GOT3 (cell line): ENCODE data around the gene HTT-AS.
"Not testable (repeated sequence)": the region's sequence is repeated elsewhere in the genome, so short reads cannot be mapped to it uniquely, and the experiment has no call there.

Experiments used
- DNase-seq: peaks from one replicate; lab custom pipeline; 2025; ENCODE audit warnings: mixed read lengths; lab: John Stamatoyannopoulos, UW

HTT-AS gene

DNA sequence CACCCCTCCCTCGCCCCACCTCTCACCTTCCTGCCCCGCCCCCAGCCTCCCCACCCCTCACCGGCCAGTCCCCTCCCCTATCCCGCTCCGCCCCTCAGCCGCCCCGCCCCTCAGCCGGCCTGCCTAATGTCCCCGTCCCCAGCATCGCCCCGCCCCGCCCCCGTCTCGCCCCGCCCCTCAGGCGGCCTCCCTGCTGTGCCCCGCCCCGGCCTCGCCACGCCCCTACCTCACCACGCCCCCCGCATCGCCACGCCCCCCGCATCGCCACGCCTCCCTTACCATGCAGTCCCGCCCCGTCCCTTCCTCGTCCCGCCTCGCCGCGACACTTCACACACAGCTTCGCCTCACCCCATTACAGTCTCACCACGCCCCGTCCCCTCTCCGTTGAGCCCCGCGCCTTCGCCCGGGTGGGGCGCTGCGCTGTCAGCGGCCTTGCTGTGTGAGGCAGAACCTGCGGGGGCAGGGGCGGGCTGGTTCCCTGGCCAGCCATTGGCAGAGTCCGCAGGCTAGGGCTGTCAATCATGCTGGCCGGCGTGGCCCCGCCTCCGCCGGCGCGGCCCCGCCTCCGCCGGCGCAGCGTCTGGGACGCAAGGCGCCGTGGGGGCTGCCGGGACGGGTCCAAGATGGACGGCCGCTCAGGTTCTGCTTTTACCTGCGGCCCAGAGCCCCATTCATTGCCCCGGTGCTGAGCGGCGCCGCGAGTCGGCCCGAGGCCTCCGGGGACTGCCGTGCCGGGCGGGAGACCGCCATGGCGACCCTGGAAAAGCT is at the start of gene HTT-AS, which contains the start of gene HTT:
TSS of gene HTT-AS (minus strand) at position 461 of the 768 bp plus-strand sequence.
TSS of gene HTT (plus strand) at position 604 of the 768 bp plus-strand sequence. CDS start at position 749, 145 bp downstream.
- DNase-seq = peak; percentile 97

DNA sequence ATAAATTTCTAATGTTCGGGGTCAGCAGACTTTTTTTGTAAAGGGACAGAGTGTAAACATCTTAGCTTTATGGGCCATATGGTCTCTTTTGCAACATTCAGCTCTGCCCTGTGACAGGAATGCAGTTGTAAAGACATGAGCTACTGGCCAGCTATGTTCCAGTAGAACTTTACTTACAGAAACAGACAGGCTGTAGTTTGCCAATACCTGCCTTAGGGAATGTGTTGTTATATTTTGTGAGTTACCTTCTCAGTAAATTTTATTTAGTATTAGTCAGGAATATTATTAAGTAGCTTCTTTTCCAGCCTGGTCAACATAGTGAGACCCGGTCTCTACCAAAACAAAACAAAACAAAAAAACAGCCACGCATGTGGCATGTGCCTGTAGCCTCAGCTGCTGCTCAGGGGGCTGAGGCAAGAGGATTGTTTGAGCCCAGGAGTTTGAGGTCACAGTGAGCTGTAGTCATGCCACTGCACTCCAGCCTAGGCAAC is 48.9 kb upstream of the HTT-AS start:
- DNase-seq = no peak

DNA sequence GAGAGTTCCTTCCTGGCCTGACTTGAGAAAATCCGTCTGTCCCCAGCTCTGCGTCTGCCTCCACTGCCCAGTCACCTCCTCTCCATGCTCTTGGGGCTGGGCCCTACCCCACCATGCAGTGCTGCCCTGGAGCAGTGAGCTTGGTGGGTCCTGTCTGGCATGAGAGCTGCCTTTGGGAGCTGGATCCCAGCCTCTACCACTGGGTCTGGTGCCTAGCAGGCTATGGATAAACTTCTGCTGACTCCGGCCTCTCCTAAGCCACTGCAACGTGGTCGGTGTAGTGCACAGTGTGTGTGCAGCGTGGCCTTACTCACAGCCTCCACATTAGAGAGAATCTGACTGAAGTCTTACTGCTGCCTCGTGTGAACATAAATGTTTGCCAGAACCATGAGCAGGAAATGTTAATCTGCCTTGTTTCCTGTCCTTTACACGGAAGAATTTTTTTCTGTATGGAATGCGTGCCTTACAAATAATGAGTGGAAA is 47.8 kb upstream of the HTT-AS start:
- no peak for DNase-seq

DNA sequence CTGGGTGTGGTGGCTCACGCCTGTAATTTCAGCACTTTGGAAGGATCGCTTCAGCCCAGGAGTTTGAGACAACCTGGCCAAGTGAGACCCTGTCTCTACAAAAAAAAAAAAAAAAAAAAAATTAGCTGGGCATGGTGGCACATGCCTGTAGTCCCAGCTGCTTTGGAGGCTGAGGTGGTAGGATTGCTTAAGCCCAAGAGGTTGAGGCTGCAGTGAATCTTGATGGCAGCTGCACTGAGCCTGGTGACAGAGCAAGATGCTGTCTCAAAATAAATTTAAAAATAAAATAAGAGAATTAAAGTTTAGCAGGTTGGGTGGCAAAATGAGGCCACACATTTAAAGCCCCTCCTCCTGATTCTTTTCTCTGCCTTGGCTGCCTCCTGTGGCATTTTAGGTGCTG is 47.3 kb upstream of the HTT-AS start:
- no peak for DNase-seq

DNA sequence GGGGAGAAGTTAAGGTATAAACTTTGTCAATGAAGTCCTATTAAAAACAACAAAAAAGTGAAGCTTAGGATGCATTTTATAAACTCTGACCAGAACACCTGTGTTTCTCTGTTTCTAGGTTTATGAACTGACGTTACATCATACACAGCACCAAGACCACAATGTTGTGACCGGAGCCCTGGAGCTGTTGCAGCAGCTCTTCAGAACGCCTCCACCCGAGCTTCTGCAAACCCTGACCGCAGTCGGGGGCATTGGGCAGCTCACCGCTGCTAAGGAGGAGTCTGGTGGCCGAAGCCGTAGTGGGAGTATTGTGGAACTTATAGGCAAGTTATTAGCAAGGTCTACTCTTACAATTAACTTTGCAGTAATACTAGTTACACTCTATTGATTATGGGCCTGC is 46.8 kb upstream of the HTT-AS start:
- DNase-seq = no peak

DNA sequence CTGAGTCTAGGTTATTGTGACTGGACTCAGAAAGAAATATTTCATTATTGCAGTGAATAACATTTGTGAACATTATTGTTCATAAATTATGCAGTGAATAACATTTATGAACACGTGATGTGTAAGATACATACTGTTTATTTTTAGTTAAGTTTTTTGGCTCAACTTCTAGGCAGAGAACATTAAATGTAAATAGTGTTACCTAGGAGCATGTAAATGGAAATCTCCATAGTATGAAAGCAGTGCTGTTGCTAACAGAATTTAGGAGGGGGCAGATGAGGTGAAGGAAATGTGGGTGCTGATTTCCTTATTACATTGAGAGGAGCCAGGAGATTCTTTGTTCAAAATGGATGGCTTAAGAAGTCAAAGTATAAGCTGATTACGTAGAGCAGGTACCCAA is 45.1 kb upstream of the HTT-AS start:
- no peak for DNase-seq

DNA sequence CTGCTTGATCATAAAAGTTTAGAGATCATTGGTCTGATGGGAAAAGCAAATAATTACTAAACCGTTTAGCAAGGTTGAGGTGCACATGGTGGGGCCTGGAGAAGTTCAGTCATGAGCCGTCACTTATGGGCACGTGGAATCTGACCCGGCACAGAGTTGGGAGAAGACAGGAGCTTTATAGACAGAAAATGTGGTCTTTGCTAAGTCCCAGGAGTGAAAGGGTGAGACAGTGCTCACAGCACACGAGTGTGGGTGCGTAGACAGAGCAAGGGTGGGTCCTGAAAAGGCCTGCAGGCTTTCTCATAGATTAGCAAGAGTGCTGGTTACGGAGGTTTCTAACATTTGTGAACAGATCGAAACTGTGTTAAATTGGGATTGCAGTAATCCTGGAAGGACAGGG is 44.0 kb upstream of the HTT-AS start:
- no peak for DNase-seq

DNA sequence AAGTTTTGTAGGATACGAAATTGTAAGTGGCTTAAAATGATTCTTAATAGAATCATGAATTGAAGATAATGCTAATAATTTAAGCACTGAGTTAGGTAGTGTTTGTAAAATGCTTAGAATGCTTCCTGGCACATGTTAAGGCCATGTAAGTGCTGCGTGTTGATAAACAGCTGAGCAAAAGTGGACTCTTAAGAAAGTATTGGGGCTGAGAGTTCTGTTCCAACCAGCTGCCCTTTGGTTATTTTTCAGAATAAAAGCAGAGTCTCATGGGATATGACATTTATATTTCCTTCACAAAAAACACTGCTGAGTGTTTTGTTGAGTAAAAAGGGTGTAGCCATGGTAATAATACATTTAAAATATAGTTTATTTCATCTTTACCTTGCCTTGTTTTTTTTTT is 42.6 kb upstream of the HTT-AS start:
- DNase-seq = no peak

DNA sequence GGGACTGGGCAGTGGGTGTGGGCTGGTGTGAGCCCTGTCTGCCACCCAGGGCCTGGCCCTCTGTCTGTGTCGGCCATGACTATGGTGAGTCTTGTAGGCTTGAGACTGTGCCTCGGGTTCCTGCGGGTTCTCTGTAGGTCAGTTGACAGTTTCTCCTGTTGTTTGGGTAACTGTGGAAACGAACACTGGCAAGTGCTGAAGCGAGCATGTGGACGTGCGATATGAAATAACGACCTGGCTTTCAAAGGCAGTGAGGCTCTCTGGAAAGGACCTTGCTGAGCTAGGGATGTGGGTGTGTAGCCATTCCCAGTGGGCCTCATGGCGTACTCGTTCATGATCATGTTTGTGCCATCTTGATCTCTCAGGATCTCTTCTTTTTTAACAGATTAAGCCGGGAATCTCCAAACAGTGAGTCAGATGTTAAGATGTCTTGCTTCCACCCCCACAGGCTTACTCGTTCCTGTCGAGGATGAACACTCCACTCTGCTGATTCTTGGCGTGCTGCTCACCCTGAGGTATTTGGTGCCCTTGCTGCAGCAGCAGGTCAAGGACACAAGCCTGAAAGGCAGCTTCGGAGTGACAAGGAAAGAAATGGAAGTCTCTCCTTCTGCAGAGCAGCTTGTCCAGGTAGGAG is 41.4 kb upstream of the HTT-AS start:
- no peak for DNase-seq

DNA sequence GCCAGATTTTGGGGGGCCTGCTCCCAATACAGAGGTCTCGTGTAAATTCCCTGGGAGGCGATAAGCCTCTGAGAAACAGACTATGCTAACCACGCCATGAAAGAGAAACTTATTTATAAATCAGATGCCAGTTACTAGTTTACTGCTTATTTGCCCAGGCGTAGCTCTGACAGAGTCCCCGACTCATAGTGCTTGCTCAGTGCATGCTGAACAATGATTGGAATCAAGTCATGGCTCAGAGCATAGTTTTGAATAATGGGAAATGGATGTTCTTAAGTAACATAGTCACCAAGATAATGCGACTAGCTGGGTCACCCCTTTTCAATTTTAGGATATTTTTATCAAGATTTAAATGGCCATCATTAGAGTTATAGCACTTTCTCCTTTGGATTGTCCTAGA is 40.0 kb upstream of the HTT-AS start:
- DNase-seq = no peak

DNA sequence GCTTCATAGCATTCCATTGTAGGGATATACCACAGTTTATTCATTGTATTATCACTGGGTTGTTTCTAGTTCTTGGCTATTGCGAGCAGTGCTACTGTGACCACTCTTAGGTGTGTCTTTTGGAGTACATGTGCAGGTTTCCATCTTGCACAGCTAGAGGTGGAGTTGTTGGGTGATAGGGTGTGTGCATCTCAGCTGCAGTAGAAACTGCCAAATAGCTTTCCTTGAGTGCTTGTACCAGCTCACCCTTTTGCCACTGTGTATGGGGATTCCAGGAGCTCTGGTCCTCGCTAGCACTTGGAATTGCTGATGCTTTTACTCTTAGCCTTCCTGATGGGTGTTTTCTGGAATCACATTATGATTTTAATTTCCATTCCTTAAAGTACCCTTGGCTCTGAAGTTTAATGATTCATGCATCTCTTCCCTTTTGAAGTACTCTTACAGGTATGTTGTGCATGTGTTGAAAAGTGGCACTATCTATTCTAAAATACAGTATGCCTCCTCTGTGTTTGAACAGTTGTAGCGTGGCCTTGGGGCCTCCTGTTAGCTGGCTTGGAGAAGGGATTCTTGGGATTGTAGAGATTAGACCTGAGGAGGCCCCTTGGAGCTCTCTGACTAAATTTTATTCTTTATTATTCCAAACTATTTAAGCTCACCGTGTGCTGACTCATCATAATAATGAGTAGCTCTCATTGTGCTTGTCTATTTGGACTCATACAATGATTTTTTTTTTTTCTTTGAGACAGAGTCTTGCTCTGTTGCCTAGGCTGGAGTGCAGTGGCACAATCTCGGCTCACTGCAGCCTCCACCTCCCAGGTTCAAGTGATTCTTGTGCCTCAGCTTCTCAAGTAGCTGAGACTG is 38.5 kb upstream of the HTT-AS start:
- no peak for DNase-seq

DNA sequence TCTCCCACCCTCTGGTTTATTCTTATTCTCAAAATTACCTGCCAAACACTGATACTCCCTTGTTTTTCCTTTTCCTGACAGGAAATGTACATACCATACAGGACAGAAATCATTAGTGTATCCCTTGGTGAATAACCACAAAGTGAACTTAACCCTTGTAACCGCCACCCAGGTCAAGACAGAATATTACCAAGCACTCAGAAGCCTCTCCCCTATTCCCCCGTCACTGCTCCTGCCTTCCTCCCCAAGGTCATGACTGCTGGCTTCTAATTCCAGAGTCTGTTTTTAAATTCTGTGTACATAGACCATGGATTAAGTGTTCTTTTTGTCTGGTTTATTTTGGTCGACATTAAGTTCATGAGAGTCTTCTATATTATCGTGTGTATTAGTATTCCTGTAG is 37.9 kb upstream of the HTT-AS start:
- no peak for DNase-seq

DNA sequence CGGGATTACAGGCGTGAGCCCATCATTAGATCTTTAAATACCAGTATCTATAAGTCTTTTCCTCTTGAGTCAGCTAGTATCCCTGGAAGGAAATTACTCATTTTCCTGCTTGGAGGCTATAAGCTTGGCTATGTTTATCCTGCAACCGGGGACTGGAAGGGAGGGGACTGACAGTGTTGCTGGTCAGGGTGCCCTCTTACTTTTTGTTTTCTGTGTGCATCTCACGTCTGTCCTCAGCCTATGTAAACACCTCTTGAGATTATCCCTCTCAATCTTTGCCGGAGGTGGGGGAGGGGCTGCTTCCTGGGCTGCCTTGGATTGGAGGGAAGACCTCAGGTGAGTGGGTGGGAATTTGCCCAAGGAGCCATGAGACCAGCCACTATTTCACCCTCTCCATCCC is 37.1 kb upstream of the HTT-AS start:
- no peak for DNase-seq

DNA sequence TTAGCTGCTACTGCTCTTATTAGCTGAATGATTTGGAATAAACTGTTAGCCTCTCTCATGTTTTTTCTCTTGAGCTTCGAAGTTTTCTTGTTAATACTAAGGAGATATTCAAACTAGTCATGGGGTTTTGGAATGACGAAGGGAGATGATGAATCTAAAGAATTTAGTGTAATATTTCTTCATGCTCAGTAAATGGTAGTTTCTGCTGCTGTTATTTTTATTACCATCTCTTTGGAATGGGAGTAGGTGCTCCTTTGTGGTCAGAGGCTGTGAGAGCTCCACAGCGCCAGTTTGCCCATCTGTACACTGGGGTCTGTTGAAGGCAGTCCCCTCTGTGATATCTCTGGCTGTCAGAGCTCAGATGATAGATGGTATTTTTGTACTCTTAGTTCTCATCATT is 33.9 kb upstream of the HTT-AS start:
- DNase-seq = no peak

DNA sequence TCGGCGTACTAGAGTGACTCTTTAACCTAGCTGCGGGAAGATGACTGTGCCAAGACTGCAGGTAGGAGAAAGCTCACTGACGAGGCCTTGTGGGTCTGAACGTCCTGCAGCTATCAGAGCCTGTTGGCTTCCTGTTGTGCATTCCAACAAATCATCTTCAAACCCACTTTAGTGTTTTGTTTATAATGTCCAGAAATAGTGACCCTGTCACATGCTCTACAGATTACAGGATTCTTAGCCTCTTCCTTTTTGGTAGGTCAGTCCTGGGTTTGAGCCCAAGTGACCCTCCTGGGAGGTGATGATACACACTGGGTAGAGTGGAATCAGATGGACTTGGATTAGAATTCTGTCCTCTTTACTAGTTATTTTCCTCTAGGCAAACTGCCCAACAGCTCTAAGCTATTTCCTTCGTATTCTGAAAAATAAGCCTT is 33.4 kb upstream of the HTT-AS start:
- no peak for DNase-seq

DNA sequence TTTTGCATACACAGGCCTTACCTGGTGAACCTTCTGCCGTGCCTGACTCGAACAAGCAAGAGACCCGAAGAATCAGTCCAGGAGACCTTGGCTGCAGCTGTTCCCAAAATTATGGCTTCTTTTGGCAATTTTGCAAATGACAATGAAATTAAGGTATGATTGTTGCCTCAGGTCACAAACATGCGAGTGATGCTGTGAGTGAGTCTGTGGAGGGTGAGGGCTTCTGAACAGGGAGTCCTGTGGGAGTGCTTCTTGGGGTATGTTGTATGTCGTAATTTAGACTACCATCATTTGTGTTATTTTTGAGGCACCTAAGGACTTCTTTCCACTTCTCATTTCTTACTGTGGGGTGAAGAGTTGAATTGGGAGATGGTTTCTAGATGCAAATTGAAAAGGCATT is 32.9 kb upstream of the HTT-AS start:
- no peak for DNase-seq

DNA sequence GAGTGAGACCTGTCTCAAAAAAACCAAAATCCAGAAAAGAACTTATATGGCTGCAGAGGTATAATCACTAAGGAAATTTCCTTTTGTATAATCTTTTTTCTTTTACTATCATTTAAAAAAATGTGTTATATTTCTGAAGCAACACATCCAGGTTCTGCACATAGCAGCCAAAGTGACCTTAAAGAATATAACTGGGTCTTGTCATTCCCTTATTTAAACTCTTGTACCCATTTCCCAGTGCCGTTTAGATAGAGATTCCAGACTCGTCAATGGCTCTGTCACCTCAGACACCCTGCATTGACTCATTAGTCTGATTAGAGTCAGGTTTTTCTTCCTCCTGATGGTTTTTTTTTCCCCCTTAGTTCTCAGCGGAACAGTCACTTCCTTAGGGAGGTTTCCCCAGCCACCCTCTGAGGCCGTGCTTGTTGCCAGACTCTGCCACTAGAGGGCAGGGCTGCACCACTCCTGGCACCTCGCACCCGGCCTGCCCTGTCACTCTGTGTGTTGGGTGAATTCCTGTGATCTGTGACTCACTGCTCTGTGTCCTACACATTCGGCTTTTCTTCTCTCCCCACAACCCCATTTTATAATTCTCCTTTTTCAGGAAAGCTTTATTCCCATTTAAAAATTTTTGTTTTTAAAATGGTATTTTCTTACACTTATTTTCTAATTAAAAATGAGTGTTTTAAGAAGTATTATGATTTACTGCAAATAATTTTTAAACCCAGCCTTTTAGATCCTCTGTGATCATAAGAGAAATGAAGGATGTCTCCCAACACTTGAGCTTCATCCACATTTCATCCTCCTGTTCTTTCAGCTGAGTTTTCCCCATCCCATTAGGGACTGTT is 32.2 kb upstream of the HTT-AS start:
- peak; percentile 65 for DNase-seq

DNA sequence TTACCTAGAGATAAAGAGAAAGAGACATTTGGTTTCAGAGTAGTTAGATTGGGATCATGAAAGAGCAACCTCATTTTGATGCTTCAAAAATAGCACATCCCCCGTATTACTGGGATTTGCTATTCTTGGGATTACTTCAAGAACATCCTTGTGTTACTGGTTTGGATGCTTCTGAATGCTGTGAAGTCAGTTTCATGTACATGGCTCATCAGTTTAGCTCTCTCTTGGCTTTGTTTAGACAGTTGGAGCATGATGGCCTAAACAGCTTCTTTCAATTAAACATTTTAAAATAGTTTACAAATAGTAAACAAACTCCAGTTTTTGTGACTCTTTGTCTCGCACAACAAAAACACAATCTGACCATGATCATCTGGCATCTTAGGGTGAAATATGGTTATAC is 24.0 kb upstream of the HTT-AS start:
- DNase-seq = no peak

DNA sequence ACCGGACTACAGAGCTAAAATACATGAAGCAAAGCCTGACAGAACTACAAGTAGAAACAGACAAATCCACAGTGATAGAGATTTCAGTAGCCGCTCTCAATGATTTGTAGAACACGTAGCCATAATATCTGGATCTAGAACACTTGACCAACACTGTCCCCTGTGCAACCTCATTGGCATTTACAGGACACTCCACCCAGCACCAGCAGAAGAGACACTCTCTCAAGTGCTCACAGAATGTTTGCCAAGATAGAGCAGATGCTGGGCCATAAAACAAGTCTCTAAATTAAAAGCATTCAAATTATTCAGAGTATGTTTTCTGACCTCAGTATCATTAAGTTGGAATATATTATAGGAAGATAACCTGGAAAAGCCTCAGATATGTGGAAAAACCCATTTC is 21.9 kb upstream of the HTT-AS start:
- no peak for DNase-seq

DNA sequence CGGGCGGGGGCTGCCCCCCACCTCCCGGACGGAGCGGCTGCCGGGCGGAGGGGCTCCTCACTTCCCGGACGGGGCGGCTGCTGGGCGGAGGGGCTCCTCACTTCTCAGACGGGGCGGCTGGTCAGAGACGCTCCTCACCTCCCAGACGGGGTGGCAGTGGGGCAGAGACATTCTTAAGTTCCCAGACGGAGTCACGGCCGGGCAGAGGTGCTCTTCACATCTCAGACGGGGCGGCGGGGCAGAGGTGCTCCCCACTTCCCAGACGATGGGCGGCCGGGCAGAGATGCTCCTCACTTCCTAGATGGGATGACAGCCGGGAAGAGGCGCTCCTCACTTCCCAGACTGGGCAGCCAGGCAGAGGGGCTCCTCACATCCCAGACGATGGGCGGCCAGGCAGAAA is 20.4 kb upstream of the HTT-AS start:
- DNase-seq = not testable (repeated sequence)

DNA sequence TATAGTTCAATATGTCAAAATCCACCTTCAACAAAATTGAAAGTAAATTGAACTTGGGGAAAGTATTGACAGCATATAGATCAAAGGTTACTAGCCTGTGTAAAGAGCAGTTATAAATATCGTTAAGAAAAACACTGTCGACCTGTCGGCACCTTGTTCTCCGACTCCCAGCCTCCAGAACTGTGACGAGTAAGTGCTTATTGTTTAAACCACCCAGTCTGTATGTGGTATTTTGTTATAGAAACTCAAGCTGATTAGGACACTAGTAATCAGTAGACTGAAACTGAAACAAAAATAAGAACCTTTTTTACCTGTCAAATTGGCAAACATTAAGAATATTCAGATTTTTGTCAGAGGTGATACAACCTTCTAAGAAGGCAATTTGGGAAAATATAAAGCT is 17.1 kb upstream of the HTT-AS start:
- no peak for DNase-seq
